ENCODE data around the gene PITX2. TPM values are rescaled to one million over a fixed set of nuclear protein-coding genes. Genes with fewer than 3 reads are reported as not detected.

Gene PITX2
- total RNA-seq, 2 experiments from 2014 or later = not detected

GRCh38 chr4:110621328-110621812 is 1.5 kb downstream of the PITX2 start:
- intact Hi-C loops (cut with DNase I, micrococcal nuclease) = no loop called here
- TF ChIP-seq, protein P1, sequence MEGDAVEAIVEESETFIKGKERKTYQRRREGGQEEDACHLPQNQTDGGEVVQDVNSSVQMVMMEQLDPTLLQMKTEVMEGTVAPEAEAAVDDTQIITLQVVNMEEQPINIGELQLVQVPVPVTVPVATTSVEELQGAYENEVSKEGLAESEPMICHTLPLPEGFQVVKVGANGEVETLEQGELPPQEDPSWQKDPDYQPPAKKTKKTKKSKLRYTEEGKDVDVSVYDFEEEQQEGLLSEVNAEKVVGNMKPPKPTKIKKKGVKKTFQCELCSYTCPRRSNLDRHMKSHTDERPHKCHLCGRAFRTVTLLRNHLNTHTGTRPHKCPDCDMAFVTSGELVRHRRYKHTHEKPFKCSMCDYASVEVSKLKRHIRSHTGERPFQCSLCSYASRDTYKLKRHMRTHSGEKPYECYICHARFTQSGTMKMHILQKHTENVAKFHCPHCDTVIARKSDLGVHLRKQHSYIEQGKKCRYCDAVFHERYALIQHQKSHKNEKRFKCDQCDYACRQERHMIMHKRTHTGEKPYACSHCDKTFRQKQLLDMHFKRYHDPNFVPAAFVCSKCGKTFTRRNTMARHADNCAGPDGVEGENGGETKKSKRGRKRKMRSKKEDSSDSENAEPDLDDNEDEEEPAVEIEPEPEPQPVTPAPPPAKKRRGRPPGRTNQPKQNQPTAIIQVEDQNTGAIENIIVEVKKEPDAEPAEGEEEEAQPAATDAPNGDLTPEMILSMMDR (IDR thresholded peaks at IDR 0.05) = no peak
- ChIA-PET CTCF (no interaction called here), POLR2A (no interaction called here)
- Mint-ChIP-seq H3K27me3 (peaks cover 99% of the 10 kb centered on the region), H3K36me3 (ENCODE audit: low read depth) (no peaks in the 10 kb centered on the region), H3K4me3 (no peak overlapping the region), H3K9me3 (peaks cover 7% of the 10 kb centered on the region), H3K27ac (no peak overlapping the region), H3K4me1 (ENCODE audit: low read depth) (peaks cover 39% of the 10 kb centered on the region)
- Histone ChIP-seq H3K9me3 (ENCODE audit: control insufficient read depth in 1 of 2, insufficient read depth in 1 of 2, low read length in 2 of 2) (peaks cover 21 to 51% of the 10 kb centered on the region in 2 experiments), H3K27ac (ENCODE audit: low read depth in 1 of 2, low read length in 2 of 2) (no peak overlapping the region), H3K4me3 (ENCODE audit: low read length) (no peak overlapping the region), H3K36me3 (ENCODE audit: insufficient read depth, low read length) (no peaks in the 10 kb centered on the region), H3K4me1 (ENCODE audit: insufficient read depth, low read length) (peaks cover 35% of the 10 kb centered on the region), H3K27me3 (ENCODE audit: control insufficient read depth in 1 of 2, insufficient read depth in 2 of 2, low read length in 2 of 2) (peaks cover 90 to 98% of the 10 kb centered on the region in 2 experiments)
- ATAC-seq (ENCODE audit: poor library complexity) = no peak
- no peak for DNase-seq

DNA sequence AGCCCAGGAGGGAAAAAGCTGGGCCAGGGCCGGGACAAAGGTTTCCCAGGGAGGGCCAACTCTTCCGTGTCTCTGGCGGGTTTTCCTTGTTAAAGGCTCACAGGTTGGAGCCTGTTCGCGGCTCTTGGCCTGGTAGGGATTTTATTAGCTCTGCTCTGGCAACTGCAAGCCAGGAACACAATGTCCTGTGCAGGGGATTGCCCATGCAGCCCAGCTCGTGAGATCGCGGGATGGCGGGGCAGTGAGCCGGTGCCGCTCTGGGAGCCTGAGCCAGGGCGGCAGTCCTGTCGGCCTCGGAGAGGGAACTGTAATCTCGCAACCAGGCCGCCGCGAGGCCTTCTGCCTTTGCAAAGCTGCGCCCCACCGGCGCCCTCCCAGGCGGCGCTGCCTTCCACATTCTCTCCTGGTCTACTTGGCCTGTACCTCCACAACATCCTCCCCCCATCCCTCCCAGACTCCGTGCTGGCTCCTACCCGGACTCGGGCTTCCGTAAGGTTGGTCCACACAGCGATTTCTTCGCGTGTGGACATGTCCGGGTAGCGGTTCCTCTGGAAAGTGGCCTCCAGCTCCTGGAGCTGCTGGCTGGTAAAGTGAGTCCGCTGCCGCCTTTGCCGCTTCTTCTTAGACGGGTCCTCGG is 2.1 kb downstream of the PITX2 start:
- H3K4me1 Mint-ChIP-seq (ENCODE audit: low read depth) = peaks cover 39% of the 10 kb centered on the region
- H3K36me3 Mint-ChIP-seq (ENCODE audit: low read depth) = no peaks in the 10 kb centered on the region
- Histone ChIP-seq H3K4me1 (ENCODE audit: insufficient read depth, low read length) (peaks cover 39% of the 10 kb centered on the region), H3K27me3 (ENCODE audit: control insufficient read depth in 1 of 2, insufficient read depth in 2 of 2, low read length in 2 of 2) (peaks cover 91 to 98% of the 10 kb centered on the region in 2 experiments), H3K36me3 (ENCODE audit: insufficient read depth, low read length) (no peaks in the 10 kb centered on the region), H3K4me3 (ENCODE audit: low read length) (no peak overlapping the region), H3K9me3 (ENCODE audit: control insufficient read depth in 1 of 2, insufficient read depth in 1 of 2, low read length in 2 of 2) (peaks cover 21 to 53% of the 10 kb centered on the region in 2 experiments), H3K27ac (ENCODE audit: low read depth in 1 of 2, low read length in 2 of 2) (no peak overlapping the region)
- peaks cover 7% of the 10 kb centered on the region for H3K9me3 Mint-ChIP-seq
- peak overlapping the region; percentile 34 for H3K4me3 Mint-ChIP-seq
- TF ChIP-seq, protein P1 (IDR thresholded peaks at IDR 0.05) = no peak
- peaks cover 99% of the 10 kb centered on the region for H3K27me3 Mint-ChIP-seq
- ChIA-PET POLR2A (no interaction called here), CTCF (no interaction called here)
- no peak for DNase-seq
- no peak for ATAC-seq (ENCODE audit: poor library complexity)
- intact Hi-C loops (cut with DNase I, micrococcal nuclease) = no loop called here
- H3K27ac Mint-ChIP-seq = no peak overlapping the region

DNA sequence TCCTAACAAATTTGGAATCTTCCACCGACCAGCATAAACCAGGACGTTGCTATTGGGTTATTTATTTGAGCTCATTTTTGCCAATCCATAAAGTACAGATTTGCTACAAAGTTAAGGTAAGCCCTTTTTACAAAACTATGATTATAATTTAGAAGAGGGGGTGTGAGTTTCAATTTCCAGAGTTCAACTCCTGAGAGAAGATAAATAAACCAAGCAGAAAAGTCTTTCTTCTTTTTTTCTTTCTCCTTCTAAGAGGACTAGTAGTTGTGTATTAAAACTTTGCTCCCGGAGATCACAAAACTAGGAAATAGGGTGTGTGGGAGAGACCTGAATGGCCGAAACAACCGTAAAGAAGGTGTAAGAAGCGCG is 2.6 kb downstream of the PITX2 start:
- no peak for ATAC-seq (ENCODE audit: poor library complexity)
- peaks cover 7% of the 10 kb centered on the region for H3K9me3 Mint-ChIP-seq
- no peaks in the 10 kb centered on the region for H3K36me3 ChIP-seq (ENCODE audit: insufficient read depth, low read length)
- POLR2A ChIA-PET = no interaction called here
- CTCF ChIA-PET = no interaction called here
- H3K9me3 ChIP-seq (ENCODE audit: control insufficient read depth in 1 of 2, insufficient read depth in 1 of 2, low read length in 2 of 2) = peaks cover 21 to 58% of the 10 kb centered on the region in 2 experiments
- intact Hi-C loops (cut with DNase I, micrococcal nuclease) = no loop called here
- TF ChIP-seq, protein P1 (IDR thresholded peaks at IDR 0.05) = no peak
- H3K4me3 ChIP-seq (ENCODE audit: low read length) = no peak overlapping the region
- peaks cover 43% of the 10 kb centered on the region for H3K4me1 ChIP-seq (ENCODE audit: insufficient read depth, low read length)
- peaks cover 39% of the 10 kb centered on the region for H3K4me1 Mint-ChIP-seq (ENCODE audit: low read depth)
- H3K27ac Mint-ChIP-seq = no peak overlapping the region
- no peak for DNase-seq
- H3K4me3 Mint-ChIP-seq = peak overlapping the region; percentile 34
- peaks cover 91 to 98% of the 10 kb centered on the region in 2 experiments for H3K27me3 ChIP-seq (ENCODE audit: control insufficient read depth in 1 of 2, insufficient read depth in 2 of 2, low read length in 2 of 2)
- peaks cover 99% of the 10 kb centered on the region for H3K27me3 Mint-ChIP-seq
- no peaks in the 10 kb centered on the region for H3K36me3 Mint-ChIP-seq (ENCODE audit: low read depth)
- H3K27ac ChIP-seq (ENCODE audit: low read depth in 1 of 2, low read length in 2 of 2) = no peak overlapping the region
